Esophagus squamous epithelium (tissue), 4 donors: ENCODE results near the gene VOPP1.

Experiments used
- CTCF ChIP-seq, 6 experiments: fragments of 450-650 bp in 4 of 6; fragments of 200-600 bp in 2 of 6; sonication (generic) in 2 of 6; IDR thresholded peaks; one replicate each; pipeline ENCODE4 v1.5.1; 2016 to 2019; ENCODE audit warnings: antibody characterized with exemption in 6 of 6, mild to moderate bottlenecking in 4 of 6, moderate library complexity in 4 of 6
- POLR2A ChIP-seq, 4 donors: fragments of 450-650 bp; IDR thresholded peaks; one replicate each; pipeline ENCODE4 v1.6.1; 2017; ENCODE audit warnings: antibody characterized with exemption in 4 of 4, mild to moderate bottlenecking in 4 of 4, moderate library complexity in 3 of 4

- TF ChIP-seq CTCF (IDR thresholded peaks at IDR 0.05) (no peak), POLR2A (IDR thresholded peaks at IDR 0.05) (no peak)
Observed at GRCh38 chr7:55531536-55531935, 40.8 kb downstream of the VOPP1 start.
